A673 (cell line): ENCODE results near the gene VOPP1.

Source experiments
- CTCF ChIP-seq: fragments of 300-800, 200-600 bp; sonication (generic); conservative IDR thresholded peaks from 2 replicates; pipeline ENCODE4 v1.5.1; 2017; ENCODE audit warnings: low read depth, mild to moderate bottlenecking, antibody characterized with exemption, low read length, moderate library complexity, mixed read lengths
- EZH2 ChIP-seq: fragments of 200-600 bp; sonication (generic); IDR thresholded peaks from 2 replicates; pipeline ENCODE4 v1.6.1; 2017; ENCODE audit warnings: borderline replicate concordance, low read depth, mild to moderate bottlenecking, mixed read lengths, antibody characterized with exemption, low read length; ENCODE audit not compliant: poor library complexity, severe bottlenecking

GRCh38 chr7:55489552-55489951 is 82.8 kb downstream of the VOPP1 start:
- TF ChIP-seq CTCF (no peak), EZH2 (no peak)
